ENCODE measurements around the gene PLP1. TPM values are rescaled to one million over a fixed set of nuclear protein-coding genes. Genes with fewer than 3 reads are reported as not detected.

PLP1 gene
- polyA plus RNA-seq, 1 of the 3 experiments (the other 2 are of a cell fraction) = 0.90 TPM

- H3K79me2 ChIP-seq (ENCODE audit: insufficient read depth) = no peaks in the 10 kb centered on the region
- TF ChIP-seq NFIC (IDR thresholded peaks at IDR 0.05; ENCODE audit: borderline replicate concordance) = peak; percentile 71; the same call in 1 of the 2 replicates
- no peak for TF ChIP-seq RAD21 (IDR thresholded peaks at IDR 0.05; ENCODE audit: low read length)
- no peak for TF ChIP-seq YY1 (IDR thresholded peaks at IDR 0.05; ENCODE audit: low read depth)
- peak in 1 of 2 experiments; percentile 40; a peak in 1 of 4 replicates for TF ChIP-seq EP300 (IDR thresholded peaks at IDR 0.05; ENCODE audit: borderline replicate concordance in 1 of 2, low read depth in 1 of 2, low read length in 1 of 2)
- peak; percentile 39; the same call in 1 of the 2 replicates for TF ChIP-seq FOSL2 (IDR thresholded peaks at IDR 0.05; ENCODE audit: borderline replicate concordance, low read depth)
- TF ChIP-seq TCF12 (IDR thresholded peaks at IDR 0.05) = peak; percentile 63
- TF ChIP-seq PBX3 (IDR thresholded peaks at IDR 0.05) = 0 out of 2 replicates have a peak, but pooled peaks have one; percentile 37
- TF ChIP-seq USF1 (IDR thresholded peaks at IDR 0.05; ENCODE audit: borderline replicate concordance, low read depth) = no peak
- no peak for TF ChIP-seq RFX5 (IDR thresholded peaks at IDR 0.05; ENCODE audit: low read length)
- TF ChIP-seq RXRA (IDR thresholded peaks at IDR 0.05; ENCODE audit: borderline replicate concordance, low read depth) = peak; percentile 31; the same call in 1 of the 2 replicates
- TF ChIP-seq POLR2AphosphoS5 (IDR thresholded peaks at IDR 0.05; ENCODE audit: low read depth, low read length) = no peak
- TF ChIP-seq TEAD4 (IDR thresholded peaks at IDR 0.05; ENCODE audit: borderline replicate concordance, insufficient read depth) = 0 out of 2 replicates have a peak, but pooled peaks have one; percentile 22
- TF ChIP-seq GATA2 (CRISPR knock-in tag; IDR thresholded peaks at IDR 0.05) = no peak
- peak; percentile 65 for TF ChIP-seq JUND (IDR thresholded peaks at IDR 0.05)
- H3F3A ChIP-seq (replicated peaks; ENCODE audit: insufficient read depth) = peaks cover 4% of the 10 kb centered on the region
- no peak for DNase-seq
- POLR2A ChIA-PET = no interaction called here
- no peaks in the 10 kb centered on the region for H4K20me1 ChIP-seq (ENCODE audit: insufficient read depth)
- H3K9me2 ChIP-seq = no peaks in the 10 kb centered on the region
- WGBS (ENCODE audit: low lambda C conversion rate) = 3% methylated on average over 2 of the region's 2 CpGs
- no peak overlapping the region for H3K4me3 ChIP-seq (ENCODE audit: low read depth in 2 of 2, low read length in 1 of 2)
- no peaks in the 10 kb centered on the region for H3K27me3 ChIP-seq (ENCODE audit: insufficient read depth)
- H3K9ac ChIP-seq = no peak overlapping the region
- H3K4me1 ChIP-seq (ENCODE audit: control insufficient read depth in 1 of 2, insufficient read depth in 2 of 2, low read depth in 1 of 2, low read length in 1 of 2) = peaks cover 0 to 6% of the 10 kb centered on the region in 2 experiments; a peak in 2 of 4 replicates
- peak overlapping the region; percentile 50 to 70; a peak in 3 of 4 replicates for H3K27ac ChIP-seq (ENCODE audit: low read depth in 2 of 2, low read length in 1 of 2)
- H3K36me3 ChIP-seq (replicated peaks in 1 of 2; ENCODE audit: control insufficient read depth in 1 of 2, insufficient read depth in 2 of 2, low read length in 1 of 2) = no peaks in the 10 kb centered on the region
- no peak overlapping the region for H3K4me2 ChIP-seq
- no peak overlapping the region for H2AFZ ChIP-seq (ENCODE audit: low read depth)
- H3K9me3 ChIP-seq = no peaks in the 10 kb centered on the region
- CTCF ChIA-PET = interaction anchor here (2.0 kb wide), 1 partner anchor 18 kb away, joined by 8 read pairs; no protein-coding TSS in a partner anchor
Measured at GRCh38 chrX:103791826-103792485, 15.3 kb downstream of the PLP1 start.

GRCh38 chrX:103792916-103793544, 16.4 kb downstream of the PLP1 start:
- peak overlapping the region; percentile 28 to 70; a peak in 3 of 4 replicates for H3K27ac ChIP-seq (ENCODE audit: low read depth in 2 of 2, low read length in 1 of 2)
- H3K4me3 ChIP-seq (ENCODE audit: low read depth in 2 of 2, low read length in 1 of 2) = peak overlapping the region; percentile 17 to 49; a peak in 2 of 4 replicates
- TF ChIP-seq REST (IDR thresholded peaks at IDR 0.05; ENCODE audit: low read depth, low read length) (peak; percentile 57; the same call in 1 of the 2 replicates), POLR2AphosphoS5 (IDR thresholded peaks at IDR 0.05; ENCODE audit: low read depth, low read length) (peak; percentile 13; the same call in 1 of the 2 replicates), TAF1 (IDR thresholded peaks at IDR 0.05; ENCODE audit: borderline replicate concordance, low read depth, low read length) (no peak), EP300 (IDR thresholded peaks at IDR 0.05; ENCODE audit: borderline replicate concordance in 1 of 2, low read depth in 1 of 2, low read length in 1 of 2) (peak in 1 of 2 experiments; percentile 32; a peak in 1 of 4 replicates), JUND (IDR thresholded peaks at IDR 0.05) (peak; percentile 77), TCF12 (IDR thresholded peaks at IDR 0.05) (peak; percentile 73), FOSL2 (IDR thresholded peaks at IDR 0.05; ENCODE audit: borderline replicate concordance, low read depth) (peak; percentile 82), MXI1 (IDR thresholded peaks at IDR 0.05; ENCODE audit: low read depth, low read length) (no peak), SMC3 (IDR thresholded peaks at IDR 0.05; ENCODE audit: low read depth, low read length) (no peak), PBX3 (IDR thresholded peaks at IDR 0.05) (peak; percentile 57), NFIC (IDR thresholded peaks at IDR 0.05; ENCODE audit: borderline replicate concordance) (peak; percentile 35; the same call in 1 of the 2 replicates)

More at GRCh38 chrX:103792916-103793544, 16.4 kb downstream of the PLP1 start:
- Histone ChIP-seq H3K27me3 (ENCODE audit: insufficient read depth) (no peaks in the 10 kb centered on the region), H3K4me1 (ENCODE audit: control insufficient read depth in 1 of 2, insufficient read depth in 2 of 2, low read depth in 1 of 2, low read length in 1 of 2) (peaks cover 0 to 4% of the 10 kb centered on the region in 2 experiments; a peak in 2 of 4 replicates), H4K20me1 (ENCODE audit: insufficient read depth) (no peaks in the 10 kb centered on the region), H3K4me2 (peak overlapping the region; percentile 56), H2AFZ (ENCODE audit: low read depth) (peak overlapping the region; percentile 45), H3K79me2 (ENCODE audit: insufficient read depth) (no peaks in the 10 kb centered on the region), H3K9me2 (no peaks in the 10 kb centered on the region), H3K9me3 (no peaks in the 10 kb centered on the region), H3K36me3 (replicated peaks in 1 of 2; ENCODE audit: control insufficient read depth in 1 of 2, insufficient read depth in 2 of 2, low read length in 1 of 2) (no peaks in the 10 kb centered on the region), H3F3A (replicated peaks; ENCODE audit: insufficient read depth) (peaks cover 4% of the 10 kb centered on the region), H3K9ac (no peak overlapping the region; the same call in 1 of the 2 replicates)
- POLR2A ChIA-PET = no interaction called here
- CTCF ChIA-PET = no interaction called here
- no peak for DNase-seq
- 15% methylated on average over 6 of the region's 6 CpGs for WGBS (ENCODE audit: low lambda C conversion rate)
